ENCODE measurements around the gene STUM. TPM values are rescaled to one million over a fixed set of nuclear protein-coding genes. Genes with fewer than 3 reads are reported as not detected.

The STUM gene
- total RNA-seq, 2 experiments from 2014 or later: not detected

DNA sequence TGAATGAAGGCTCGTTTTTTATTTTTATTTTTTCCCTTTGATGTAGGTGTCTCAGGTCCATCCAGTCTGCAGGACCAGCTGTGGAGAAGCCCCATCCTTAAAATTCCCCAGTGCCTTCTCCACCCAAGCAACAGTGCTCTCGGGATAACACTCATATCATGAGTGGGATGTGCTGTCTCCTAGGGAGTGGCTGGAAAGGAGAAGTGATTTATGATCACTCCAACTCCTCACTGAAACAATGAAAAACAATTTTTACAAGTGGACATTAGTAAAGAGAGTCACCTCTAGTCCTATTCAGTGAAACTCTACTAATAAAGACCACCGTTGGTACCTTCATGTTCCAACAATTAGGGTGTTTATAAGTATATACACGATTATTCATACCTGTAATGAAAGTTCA is 3.5 kb downstream of the STUM start:
- H3K36me3 ChIP-seq (ENCODE audit: insufficient read depth, low read length): no peaks in the 10 kb centered on the region
- CTCF ChIA-PET: no interaction called here
- H3K27me3 ChIP-seq (ENCODE audit: control insufficient read depth in 1 of 2, insufficient read depth in 2 of 2, low read length in 2 of 2): peaks cover 40 to 42% of the 10 kb centered on the region in 2 experiments
- Mint-ChIP-seq H3K36me3 (ENCODE audit: low read depth) (no peaks in the 10 kb centered on the region), H3K9me3 (no peaks in the 10 kb centered on the region), H3K27me3 (peaks cover 72% of the 10 kb centered on the region), H3K4me1 (ENCODE audit: low read depth) (peaks cover 14% of the 10 kb centered on the region), H3K4me3 (no peak overlapping the region), H3K27ac (no peak overlapping the region)
- ATAC-seq (ENCODE audit: poor library complexity): no peak
- no peak for DNase-seq
- no peak overlapping the region for H3K27ac ChIP-seq (ENCODE audit: low read depth in 1 of 2, low read length in 2 of 2)
- H3K4me3 ChIP-seq (ENCODE audit: low read length): no peak overlapping the region
- peaks cover 24% of the 10 kb centered on the region for H3K4me1 ChIP-seq (ENCODE audit: insufficient read depth, low read length)
- intact Hi-C loops (cut with DNase I, micrococcal nuclease): loop anchor here in 1 of 2 experiments (5.0 kb wide), 1 partner anchor 130 kb away; no protein-coding TSS in a partner anchor
- peaks cover 0 to 11% of the 10 kb centered on the region in 2 experiments for H3K9me3 ChIP-seq (ENCODE audit: control insufficient read depth in 1 of 2, insufficient read depth in 1 of 2, low read length in 2 of 2)
- TF ChIP-seq, protein P1, sequence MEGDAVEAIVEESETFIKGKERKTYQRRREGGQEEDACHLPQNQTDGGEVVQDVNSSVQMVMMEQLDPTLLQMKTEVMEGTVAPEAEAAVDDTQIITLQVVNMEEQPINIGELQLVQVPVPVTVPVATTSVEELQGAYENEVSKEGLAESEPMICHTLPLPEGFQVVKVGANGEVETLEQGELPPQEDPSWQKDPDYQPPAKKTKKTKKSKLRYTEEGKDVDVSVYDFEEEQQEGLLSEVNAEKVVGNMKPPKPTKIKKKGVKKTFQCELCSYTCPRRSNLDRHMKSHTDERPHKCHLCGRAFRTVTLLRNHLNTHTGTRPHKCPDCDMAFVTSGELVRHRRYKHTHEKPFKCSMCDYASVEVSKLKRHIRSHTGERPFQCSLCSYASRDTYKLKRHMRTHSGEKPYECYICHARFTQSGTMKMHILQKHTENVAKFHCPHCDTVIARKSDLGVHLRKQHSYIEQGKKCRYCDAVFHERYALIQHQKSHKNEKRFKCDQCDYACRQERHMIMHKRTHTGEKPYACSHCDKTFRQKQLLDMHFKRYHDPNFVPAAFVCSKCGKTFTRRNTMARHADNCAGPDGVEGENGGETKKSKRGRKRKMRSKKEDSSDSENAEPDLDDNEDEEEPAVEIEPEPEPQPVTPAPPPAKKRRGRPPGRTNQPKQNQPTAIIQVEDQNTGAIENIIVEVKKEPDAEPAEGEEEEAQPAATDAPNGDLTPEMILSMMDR (IDR thresholded peaks at IDR 0.05): no peak
- POLR2A ChIA-PET: no interaction called here

DNA sequence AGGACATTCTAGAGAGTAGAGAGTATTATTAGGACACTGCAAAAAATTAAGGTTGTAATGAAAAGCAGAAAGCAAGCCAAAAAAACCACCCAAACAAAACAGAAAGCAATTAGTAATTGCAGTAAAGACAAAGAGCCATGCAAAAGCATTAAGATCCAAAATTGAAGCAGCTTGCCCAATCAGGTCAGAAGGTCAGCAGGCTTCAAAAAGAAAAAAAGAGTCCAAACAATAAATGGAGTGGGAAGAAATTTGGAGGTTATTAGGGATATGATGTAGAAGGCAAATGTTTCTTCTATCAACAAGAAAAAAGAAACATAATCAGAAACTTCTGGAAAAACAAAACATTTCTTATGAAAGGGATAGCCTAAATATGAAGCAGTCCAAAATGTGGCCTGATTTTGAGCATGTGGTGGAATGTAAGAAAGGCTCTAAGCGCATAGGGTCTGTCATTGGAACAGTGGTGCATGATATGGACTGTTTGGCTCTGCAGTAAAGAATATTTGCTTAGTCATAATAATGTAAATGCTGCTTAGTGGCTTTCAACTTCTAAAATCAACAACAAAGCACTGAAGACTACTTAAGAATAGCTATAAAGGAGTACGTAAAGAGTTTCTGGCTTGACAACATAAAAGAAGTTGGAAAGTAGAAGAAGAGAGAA is 4.8 kb downstream of the STUM start:
- H3K36me3 ChIP-seq (ENCODE audit: insufficient read depth, low read length): no peaks in the 10 kb centered on the region
- Mint-ChIP-seq H3K4me3 (no peak overlapping the region), H3K9me3 (no peaks in the 10 kb centered on the region), H3K27me3 (peaks cover 69% of the 10 kb centered on the region), H3K4me1 (ENCODE audit: low read depth) (peaks cover 14% of the 10 kb centered on the region), H3K36me3 (ENCODE audit: low read depth) (no peaks in the 10 kb centered on the region), H3K27ac (no peak overlapping the region)
- ChIA-PET CTCF (no interaction called here), POLR2A (interaction anchor here (1.1 kb wide), 1 partner anchor 129 kb away, joined by 3 read pairs; no protein-coding TSS in a partner anchor)
- H3K4me3 ChIP-seq (ENCODE audit: low read length): no peak overlapping the region
- intact Hi-C loops (cut with DNase I, micrococcal nuclease): loop anchor here in 1 of 2 experiments (5.0 kb wide), 1 partner anchor 131 kb away; no protein-coding TSS in a partner anchor
- no peak for ATAC-seq (ENCODE audit: poor library complexity)
- peaks cover 20% of the 10 kb centered on the region for H3K4me1 ChIP-seq (ENCODE audit: insufficient read depth, low read length)
- peaks cover 37 to 39% of the 10 kb centered on the region in 2 experiments for H3K27me3 ChIP-seq (ENCODE audit: control insufficient read depth in 1 of 2, insufficient read depth in 2 of 2, low read length in 2 of 2)
- DNase-seq: no peak
- TF ChIP-seq, protein P1 (IDR thresholded peaks at IDR 0.05): no peak
- H3K27ac ChIP-seq (ENCODE audit: low read depth in 1 of 2, low read length in 2 of 2): no peak overlapping the region
- peaks cover 0 to 11% of the 10 kb centered on the region in 2 experiments for H3K9me3 ChIP-seq (ENCODE audit: control insufficient read depth in 1 of 2, insufficient read depth in 1 of 2, low read length in 2 of 2)

DNA sequence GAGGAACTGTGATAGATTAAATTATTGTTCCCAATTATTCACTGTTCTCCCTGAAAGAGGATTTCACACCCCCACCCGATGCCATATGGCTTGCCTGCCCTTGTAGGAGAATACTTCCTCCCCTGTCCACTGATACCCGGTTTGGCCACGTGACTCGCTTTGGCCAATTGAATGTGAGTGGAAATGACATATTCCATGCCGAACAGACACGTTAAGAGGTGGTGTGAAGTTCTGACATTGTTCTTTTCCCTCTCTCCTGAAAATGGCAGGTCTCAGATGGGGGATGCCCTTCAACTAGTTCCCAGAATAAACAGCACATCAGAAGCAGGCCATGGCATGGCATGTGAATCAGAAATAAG is 5.3 kb downstream of the STUM start:
- CTCF ChIA-PET: no interaction called here
- Histone ChIP-seq H3K27ac (ENCODE audit: low read depth in 1 of 2, low read length in 2 of 2) (no peak overlapping the region), H3K9me3 (ENCODE audit: control insufficient read depth in 1 of 2, insufficient read depth in 1 of 2, low read length in 2 of 2) (peaks cover 0 to 11% of the 10 kb centered on the region in 2 experiments), H3K4me3 (ENCODE audit: low read length) (no peak overlapping the region), H3K36me3 (ENCODE audit: insufficient read depth, low read length) (no peaks in the 10 kb centered on the region), H3K27me3 (ENCODE audit: control insufficient read depth in 1 of 2, insufficient read depth in 2 of 2, low read length in 2 of 2) (peaks cover 37 to 38% of the 10 kb centered on the region in 2 experiments), H3K4me1 (ENCODE audit: insufficient read depth, low read length) (peaks cover 18% of the 10 kb centered on the region)
- no peaks in the 10 kb centered on the region for H3K36me3 Mint-ChIP-seq (ENCODE audit: low read depth)
- TF ChIP-seq, protein P1 (IDR thresholded peaks at IDR 0.05): no peak
- peaks cover 14% of the 10 kb centered on the region for H3K4me1 Mint-ChIP-seq (ENCODE audit: low read depth)
- no peak overlapping the region for H3K4me3 Mint-ChIP-seq
- no peaks in the 10 kb centered on the region for H3K9me3 Mint-ChIP-seq
- DNase-seq (no peak), ATAC-seq (ENCODE audit: poor library complexity) (no peak)
- H3K27me3 Mint-ChIP-seq: peaks cover 69% of the 10 kb centered on the region
- POLR2A ChIA-PET: interaction anchor here (1.1 kb wide), 1 partner anchor 129 kb away, joined by 3 read pairs; no protein-coding TSS in a partner anchor
- H3K27ac Mint-ChIP-seq: no peak overlapping the region
- intact Hi-C loops (cut with DNase I, micrococcal nuclease): loop anchor here in 1 of 2 experiments (5.0 kb wide), 1 partner anchor 132 kb away; no protein-coding TSS in a partner anchor

Data from CD4-positive, alpha-beta T cell (primary cell).